ENCODE measurements around the gene FST.

Gene FST

DNA sequence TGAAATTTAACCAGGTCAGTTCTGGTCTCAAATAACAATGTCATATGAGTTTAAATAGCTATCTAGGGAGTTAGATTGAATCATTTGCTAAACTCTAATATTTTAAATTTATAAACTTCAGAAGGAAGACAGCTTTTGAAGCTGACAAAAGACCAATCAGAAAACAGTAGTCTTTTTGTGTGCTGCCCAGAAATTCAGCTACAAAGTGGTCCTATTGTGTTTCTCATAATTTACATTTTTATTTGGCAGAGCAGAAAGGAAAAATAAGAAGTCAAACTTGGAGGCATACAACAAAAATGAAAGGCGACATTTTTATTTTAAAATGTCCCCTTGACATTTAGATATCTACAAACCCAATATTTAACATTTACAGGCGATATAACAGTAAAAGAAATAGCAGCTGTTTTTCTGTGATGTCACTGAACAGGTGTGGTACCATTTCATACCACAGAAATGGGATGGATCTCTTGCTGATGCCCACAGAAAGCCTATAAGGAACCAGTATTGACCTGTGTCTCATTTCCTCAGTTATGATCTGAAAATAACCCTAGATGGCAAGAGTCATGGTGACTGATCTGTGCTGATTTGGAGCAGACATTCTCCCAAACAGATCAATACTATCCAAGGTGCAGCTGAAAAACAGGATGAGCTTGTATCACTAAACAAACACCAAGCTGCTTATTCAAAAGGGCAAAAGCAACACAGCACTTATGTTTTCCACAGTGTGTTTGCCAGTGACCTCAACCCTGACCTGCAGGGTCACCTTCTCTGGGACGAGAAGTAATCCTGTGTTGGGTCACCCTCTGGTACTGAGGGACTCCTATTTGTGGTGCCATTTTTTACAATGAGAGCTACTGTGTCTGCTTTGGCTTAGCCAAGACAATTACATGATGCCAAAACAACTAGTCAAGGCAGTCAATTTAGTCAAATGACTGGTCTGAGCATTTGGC lies 3.6 kb upstream of the FST start:
- Histone ChIP-seq H3K36me3 (ENCODE audit: control insufficient read depth, low read depth, low read length) (no peaks in the 10 kb centered on the region), H3K9me3 (ENCODE audit: control insufficient read depth, low read depth, low read length) (no peaks in the 10 kb centered on the region), H3K27ac (ENCODE audit: low read length) (no peak overlapping the region), H3K4me1 (ENCODE audit: control insufficient read depth, low read depth, low read length) (no peaks in the 10 kb centered on the region), H3K27me3 (ENCODE audit: control insufficient read depth, insufficient read depth, low read length) (peaks cover 10% of the 10 kb centered on the region), H3K4me3 (ENCODE audit: low read length) (no peak overlapping the region), H3K9ac (ENCODE audit: low read length) (no peak overlapping the region)

GRCh38 chr5:53478411-53479044 lies 1.9 kb upstream of the FST start:
- H3K36me3 ChIP-seq (ENCODE audit: control insufficient read depth, low read depth, low read length) = peaks cover 8% of the 10 kb centered on the region
- peak overlapping the region; percentile 99 for H3K4me3 ChIP-seq (ENCODE audit: low read length)
- no peak overlapping the region for H3K27ac ChIP-seq (ENCODE audit: low read length)
- H3K9me3 ChIP-seq (ENCODE audit: control insufficient read depth, low read depth, low read length) = no peaks in the 10 kb centered on the region
- peaks cover 6% of the 10 kb centered on the region for H3K4me1 ChIP-seq (ENCODE audit: control insufficient read depth, low read depth, low read length)
- H3K9ac ChIP-seq (ENCODE audit: low read length) = peak overlapping the region; percentile 85
- peaks cover 10% of the 10 kb centered on the region for H3K27me3 ChIP-seq (ENCODE audit: control insufficient read depth, insufficient read depth, low read length)

DNA sequence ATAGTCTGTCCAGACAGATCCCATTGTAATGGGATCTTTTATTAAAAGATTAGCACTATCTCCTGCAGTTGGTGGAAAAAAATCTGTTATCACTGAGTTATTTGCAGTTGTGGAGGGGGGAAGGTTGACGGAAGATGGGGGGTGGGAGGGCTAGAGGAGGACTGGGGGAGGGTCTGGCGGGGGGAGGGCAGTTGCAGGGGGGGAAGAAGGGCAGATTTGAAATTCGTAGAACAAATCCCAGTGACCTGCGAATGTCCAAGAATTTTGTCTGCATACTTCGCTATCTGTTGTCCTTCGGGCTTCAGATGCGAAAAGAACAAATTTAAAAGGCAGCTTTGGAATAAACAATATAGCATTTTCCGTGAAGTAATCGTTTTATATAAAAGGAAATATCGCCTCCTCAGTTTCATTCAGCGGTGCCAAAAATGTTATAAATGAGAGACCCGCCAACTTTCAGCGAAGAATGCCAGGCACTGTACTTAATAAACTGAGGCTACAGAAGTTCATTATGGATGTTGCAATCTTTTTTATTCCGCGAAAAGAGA lies 1.3 kb upstream of the FST start:
- H3K27ac ChIP-seq (ENCODE audit: low read length) = peak overlapping the region; percentile 52
- H3K27me3 ChIP-seq (ENCODE audit: control insufficient read depth, insufficient read depth, low read length) = peaks cover 10% of the 10 kb centered on the region
- no peaks in the 10 kb centered on the region for H3K9me3 ChIP-seq (ENCODE audit: control insufficient read depth, low read depth, low read length)
- H3K4me3 ChIP-seq (ENCODE audit: low read length) = peak overlapping the region; percentile 99
- peaks cover 7% of the 10 kb centered on the region for H3K4me1 ChIP-seq (ENCODE audit: control insufficient read depth, low read depth, low read length)
- peak overlapping the region; percentile 85 for H3K9ac ChIP-seq (ENCODE audit: low read length)
- H3K36me3 ChIP-seq (ENCODE audit: control insufficient read depth, low read depth, low read length) = peaks cover 14% of the 10 kb centered on the region

GRCh38 chr5:53479590-53480415 lies 626 bp upstream of the FST start:
- Histone ChIP-seq H3K9me3 (ENCODE audit: control insufficient read depth, low read depth, low read length) (no peaks in the 10 kb centered on the region), H3K27me3 (ENCODE audit: control insufficient read depth, insufficient read depth, low read length) (peaks cover 10% of the 10 kb centered on the region), H3K36me3 (ENCODE audit: control insufficient read depth, low read depth, low read length) (peaks cover 21% of the 10 kb centered on the region), H3K27ac (ENCODE audit: low read length) (peak overlapping the region; percentile 52), H3K9ac (ENCODE audit: low read length) (peak overlapping the region; percentile 85), H3K4me3 (ENCODE audit: low read length) (peak overlapping the region; percentile 99), H3K4me1 (ENCODE audit: control insufficient read depth, low read depth, low read length) (peaks cover 7% of the 10 kb centered on the region)

GRCh38 chr5:53481159-53481886 lies 894 bp downstream of the FST start:
- Histone ChIP-seq H3K27ac (ENCODE audit: low read length) (peak overlapping the region; percentile 25), H3K9ac (ENCODE audit: low read length) (peak overlapping the region; percentile 85), H3K9me3 (ENCODE audit: control insufficient read depth, low read depth, low read length) (no peaks in the 10 kb centered on the region), H3K36me3 (ENCODE audit: control insufficient read depth, low read depth, low read length) (peaks cover 35% of the 10 kb centered on the region), H3K4me1 (ENCODE audit: control insufficient read depth, low read depth, low read length) (peaks cover 7% of the 10 kb centered on the region), H3K27me3 (ENCODE audit: control insufficient read depth, insufficient read depth, low read length) (peaks cover 10% of the 10 kb centered on the region), H3K4me3 (ENCODE audit: low read length) (peak overlapping the region; percentile 99)

GRCh38 chr5:53481887-53482716 lies 1.7 kb downstream of the FST start:
- peak overlapping the region; percentile 54 for H3K27ac ChIP-seq (ENCODE audit: low read length)
- H3K9ac ChIP-seq (ENCODE audit: low read length) = peak overlapping the region; percentile 85
- peaks cover 10% of the 10 kb centered on the region for H3K27me3 ChIP-seq (ENCODE audit: control insufficient read depth, insufficient read depth, low read length)

DNA sequence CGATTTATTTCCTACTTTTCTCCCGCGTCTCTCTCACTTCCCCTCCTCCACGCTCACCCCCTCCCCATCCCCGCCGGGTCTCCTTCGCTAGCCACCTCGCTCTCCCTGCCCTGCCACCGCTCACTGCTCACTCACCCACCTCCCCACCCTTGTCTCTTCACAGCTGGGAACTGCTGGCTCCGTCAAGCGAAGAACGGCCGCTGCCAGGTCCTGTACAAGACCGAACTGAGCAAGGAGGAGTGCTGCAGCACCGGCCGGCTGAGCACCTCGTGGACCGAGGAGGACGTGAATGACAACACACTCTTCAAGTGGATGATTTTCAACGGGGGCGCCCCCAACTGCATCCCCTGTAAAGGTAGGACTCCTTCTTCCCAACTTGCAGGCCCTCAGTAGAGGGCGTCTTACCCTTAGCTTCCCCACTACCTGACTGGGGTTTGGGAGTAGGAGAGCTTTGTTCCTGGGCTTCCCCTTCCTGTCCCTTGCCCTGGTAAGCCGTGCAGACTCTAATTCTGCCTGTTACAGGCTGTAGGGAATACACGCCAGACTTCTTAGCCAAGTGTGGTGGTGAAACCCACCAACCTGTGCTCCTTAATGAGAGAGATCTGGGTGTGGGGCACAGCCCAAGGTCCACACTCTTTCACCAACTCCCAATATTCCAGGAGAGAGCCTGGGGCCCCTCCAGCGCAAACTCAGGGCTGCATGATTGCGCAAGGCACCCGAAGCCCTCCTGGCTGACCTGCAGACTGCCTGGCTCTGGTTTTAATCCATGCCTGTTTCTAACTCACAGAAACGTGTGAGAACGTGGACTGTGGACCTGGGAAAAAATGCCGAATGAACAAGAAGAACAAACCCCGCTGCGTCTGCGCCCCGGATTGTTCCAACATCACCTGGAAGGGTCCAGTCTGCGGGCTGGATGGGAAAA lies 2.5 kb downstream of the FST start:
- Histone ChIP-seq H3K27ac (ENCODE audit: low read length) (peak overlapping the region; percentile 10), H3K27me3 (ENCODE audit: control insufficient read depth, insufficient read depth, low read length) (peaks cover 10% of the 10 kb centered on the region), H3K9me3 (ENCODE audit: control insufficient read depth, low read depth, low read length) (no peaks in the 10 kb centered on the region), H3K4me1 (ENCODE audit: control insufficient read depth, low read depth, low read length) (peaks cover 7% of the 10 kb centered on the region), H3K36me3 (ENCODE audit: control insufficient read depth, low read depth, low read length) (peaks cover 39% of the 10 kb centered on the region), H3K4me3 (ENCODE audit: low read length) (peak overlapping the region; percentile 99), H3K9ac (ENCODE audit: low read length) (peak overlapping the region; percentile 85)

More at GRCh38 chr5:53481887-53482716, 1.7 kb downstream of the FST start:
- H3K9me3 ChIP-seq (ENCODE audit: control insufficient read depth, low read depth, low read length) = no peaks in the 10 kb centered on the region
- H3K4me3 ChIP-seq (ENCODE audit: low read length) = peak overlapping the region; percentile 99
- H3K36me3 ChIP-seq (ENCODE audit: control insufficient read depth, low read depth, low read length) = peaks cover 39% of the 10 kb centered on the region
- peaks cover 7% of the 10 kb centered on the region for H3K4me1 ChIP-seq (ENCODE audit: control insufficient read depth, low read depth, low read length)

GRCh38 chr5:53487436-53487835 lies 7.0 kb downstream of the FST start:
- Histone ChIP-seq H3K27ac (ENCODE audit: low read length) (no peak overlapping the region), H3K9ac (ENCODE audit: low read length) (no peak overlapping the region), H3K36me3 (ENCODE audit: control insufficient read depth, low read depth, low read length) (peaks cover 39% of the 10 kb centered on the region), H3K27me3 (ENCODE audit: control insufficient read depth, insufficient read depth, low read length) (no peaks in the 10 kb centered on the region), H3K4me1 (ENCODE audit: control insufficient read depth, low read depth, low read length) (peaks cover 7% of the 10 kb centered on the region), H3K9me3 (ENCODE audit: control insufficient read depth, low read depth, low read length) (no peaks in the 10 kb centered on the region), H3K4me3 (ENCODE audit: low read length) (no peak overlapping the region)

DNA sequence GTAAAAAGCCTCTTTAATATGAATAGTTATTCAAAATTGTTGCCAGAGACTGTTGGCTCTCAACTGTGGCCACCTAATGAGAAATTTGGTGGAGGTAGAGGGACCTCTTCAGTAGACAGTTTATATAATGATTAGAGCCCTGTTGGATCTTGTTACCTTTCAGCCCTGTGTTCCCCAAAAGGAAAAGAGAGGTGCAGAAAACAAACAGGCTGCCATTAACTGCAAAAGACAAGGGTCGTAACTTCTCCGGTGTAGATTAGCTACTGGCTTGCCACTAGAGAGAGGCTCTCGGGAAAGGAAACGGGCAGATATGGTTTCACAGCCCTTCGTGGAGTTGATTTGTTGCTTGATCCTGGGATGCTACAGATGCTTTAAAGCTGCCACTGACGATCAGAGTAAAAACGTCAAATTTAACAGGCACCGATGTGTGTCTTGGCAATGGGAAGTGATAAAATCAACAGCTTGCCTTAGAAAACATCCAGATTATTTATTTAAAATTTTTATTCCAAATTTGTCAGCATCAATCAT lies 7.8 kb downstream of the FST start:
- no peaks in the 10 kb centered on the region for H3K9me3 ChIP-seq (ENCODE audit: control insufficient read depth, low read depth, low read length)
- H3K36me3 ChIP-seq (ENCODE audit: control insufficient read depth, low read depth, low read length) = peaks cover 33% of the 10 kb centered on the region
- H3K27ac ChIP-seq (ENCODE audit: low read length) = no peak overlapping the region
- no peak overlapping the region for H3K9ac ChIP-seq (ENCODE audit: low read length)
- H3K4me1 ChIP-seq (ENCODE audit: control insufficient read depth, low read depth, low read length) = peaks cover 4% of the 10 kb centered on the region
- no peak overlapping the region for H3K4me3 ChIP-seq (ENCODE audit: low read length)
- no peaks in the 10 kb centered on the region for H3K27me3 ChIP-seq (ENCODE audit: control insufficient read depth, insufficient read depth, low read length)
